ENCODE measurements around the gene ATG16L1.

The ATG16L1 gene

GRCh38 chr2:233251306-233252116 lies at the start of gene ATG16L1:
TSS of gene ATG16L1 (plus strand) at chr2:233251673. CDS start at chr2:233251828, 155 bp downstream.
- Histone ChIP-seq H3K27me3 (ENCODE audit: insufficient read depth, low read length) (no peaks in the 10 kb centered on the region), H3K4me3 (ENCODE audit: low read length) (peak within 1 kb of the TSS; percentile 100), H3K9ac (ENCODE audit: low read depth, low read length) (peak within 1 kb of the TSS; percentile 96), H3K9me3 (ENCODE audit: insufficient read depth, low read depth, low read length) (no peaks in the 10 kb centered on the region; the same call in 1 of the 2 replicates), H3K27ac (ENCODE audit: low read length) (no peak within 1 kb of the TSS), H3K36me3 (ENCODE audit: insufficient read depth, low read depth, low read length) (peaks cover 28% of the 10 kb centered on the region), H3K4me1 (ENCODE audit: insufficient read depth, low read length) (peaks cover 6% of the 10 kb centered on the region)

GRCh38 chr2:233202531-233202944 lies 48.9 kb upstream of the ATG16L1 start:
- H3K4me3 ChIP-seq (ENCODE audit: low read length) = no peak overlapping the region
- H3K4me1 ChIP-seq (ENCODE audit: insufficient read depth, low read length) = no peaks in the 10 kb centered on the region
- no peak overlapping the region for H3K27ac ChIP-seq (ENCODE audit: low read length)
- peaks cover 16% of the 10 kb centered on the region for H3K27me3 ChIP-seq (ENCODE audit: insufficient read depth, low read length)
- no peak overlapping the region for H3K9ac ChIP-seq (ENCODE audit: low read depth, low read length)
- no peaks in the 10 kb centered on the region for H3K9me3 ChIP-seq (ENCODE audit: insufficient read depth, low read depth, low read length)
- no peaks in the 10 kb centered on the region for H3K36me3 ChIP-seq (ENCODE audit: insufficient read depth, low read depth, low read length)

GRCh38 chr2:233203060-233203459 lies 48.4 kb upstream of the ATG16L1 start:
- H3K27ac ChIP-seq (ENCODE audit: low read length) = no peak overlapping the region
- peaks cover 16% of the 10 kb centered on the region for H3K27me3 ChIP-seq (ENCODE audit: insufficient read depth, low read length)
- H3K9ac ChIP-seq (ENCODE audit: low read depth, low read length) = no peak overlapping the region
- no peaks in the 10 kb centered on the region for H3K36me3 ChIP-seq (ENCODE audit: insufficient read depth, low read depth, low read length)
- no peak overlapping the region for H3K4me3 ChIP-seq (ENCODE audit: low read length)
- H3K4me1 ChIP-seq (ENCODE audit: insufficient read depth, low read length) = no peaks in the 10 kb centered on the region
- no peaks in the 10 kb centered on the region for H3K9me3 ChIP-seq (ENCODE audit: insufficient read depth, low read depth, low read length)

GRCh38 chr2:233204286-233204936 lies 47.1 kb upstream of the ATG16L1 start:
- no peaks in the 10 kb centered on the region for H3K9me3 ChIP-seq (ENCODE audit: insufficient read depth, low read depth, low read length)
- H3K4me1 ChIP-seq (ENCODE audit: insufficient read depth, low read length) = peaks cover 9% of the 10 kb centered on the region
- H3K9ac ChIP-seq (ENCODE audit: low read depth, low read length) = no peak overlapping the region
- H3K27me3 ChIP-seq (ENCODE audit: insufficient read depth, low read length) = peaks cover 16% of the 10 kb centered on the region
- no peak overlapping the region for H3K27ac ChIP-seq (ENCODE audit: low read length)
- H3K4me3 ChIP-seq (ENCODE audit: low read length) = no peak overlapping the region
- H3K36me3 ChIP-seq (ENCODE audit: insufficient read depth, low read depth, low read length) = no peaks in the 10 kb centered on the region

GRCh38 chr2:233208382-233209116 lies 42.9 kb upstream of the ATG16L1 start:
- Histone ChIP-seq H3K9ac (ENCODE audit: low read depth, low read length) (peak overlapping the region; percentile 47; the same call in 1 of the 2 replicates), H3K27me3 (ENCODE audit: insufficient read depth, low read length) (no peaks in the 10 kb centered on the region), H3K9me3 (ENCODE audit: insufficient read depth, low read depth, low read length) (no peaks in the 10 kb centered on the region), H3K4me1 (ENCODE audit: insufficient read depth, low read length) (peaks cover 21% of the 10 kb centered on the region), H3K36me3 (ENCODE audit: insufficient read depth, low read depth, low read length) (no peaks in the 10 kb centered on the region), H3K4me3 (ENCODE audit: low read length) (no peak overlapping the region), H3K27ac (ENCODE audit: low read length) (no peak overlapping the region)

- H3K9ac ChIP-seq (ENCODE audit: low read depth, low read length) = peak overlapping the region; percentile 47; the same call in 1 of the 2 replicates
- peaks cover 21% of the 10 kb centered on the region for H3K4me1 ChIP-seq (ENCODE audit: insufficient read depth, low read length)
- H3K27me3 ChIP-seq (ENCODE audit: insufficient read depth, low read length) = no peaks in the 10 kb centered on the region
- H3K4me3 ChIP-seq (ENCODE audit: low read length) = no peak overlapping the region
- no peak overlapping the region for H3K27ac ChIP-seq (ENCODE audit: low read length)
- no peaks in the 10 kb centered on the region for H3K9me3 ChIP-seq (ENCODE audit: insufficient read depth, low read depth, low read length)
- H3K36me3 ChIP-seq (ENCODE audit: insufficient read depth, low read depth, low read length) = no peaks in the 10 kb centered on the region
Measured at GRCh38 chr2:233209117-233209532, 42.3 kb upstream of the ATG16L1 start.

GRCh38 chr2:233209533-233210171 lies 41.8 kb upstream of the ATG16L1 start:
- H3K9ac ChIP-seq (ENCODE audit: low read depth, low read length) = no peak overlapping the region
- peak overlapping the region; percentile 19; the same call in 1 of the 2 replicates for H3K4me3 ChIP-seq (ENCODE audit: low read length)
- no peaks in the 10 kb centered on the region for H3K27me3 ChIP-seq (ENCODE audit: insufficient read depth, low read length)
- H3K4me1 ChIP-seq (ENCODE audit: insufficient read depth, low read length) = peaks cover 21% of the 10 kb centered on the region
- no peak overlapping the region for H3K27ac ChIP-seq (ENCODE audit: low read length)
- H3K9me3 ChIP-seq (ENCODE audit: insufficient read depth, low read depth, low read length) = no peaks in the 10 kb centered on the region
- H3K36me3 ChIP-seq (ENCODE audit: insufficient read depth, low read depth, low read length) = no peaks in the 10 kb centered on the region

- Histone ChIP-seq H3K36me3 (ENCODE audit: insufficient read depth, low read depth, low read length) (no peaks in the 10 kb centered on the region), H3K9me3 (ENCODE audit: insufficient read depth, low read depth, low read length) (no peaks in the 10 kb centered on the region), H3K27me3 (ENCODE audit: insufficient read depth, low read length) (no peaks in the 10 kb centered on the region), H3K9ac (ENCODE audit: low read depth, low read length) (no peak overlapping the region), H3K4me3 (ENCODE audit: low read length) (no peak overlapping the region), H3K27ac (ENCODE audit: low read length) (no peak overlapping the region), H3K4me1 (ENCODE audit: insufficient read depth, low read length) (peaks cover 21% of the 10 kb centered on the region)
Measured at GRCh38 chr2:233210281-233210680, 41.2 kb upstream of the ATG16L1 start.

GRCh38 chr2:233210843-233211547 lies 40.5 kb upstream of the ATG16L1 start:
- no peak overlapping the region for H3K4me3 ChIP-seq (ENCODE audit: low read length)
- no peak overlapping the region for H3K27ac ChIP-seq (ENCODE audit: low read length)
- no peaks in the 10 kb centered on the region for H3K9me3 ChIP-seq (ENCODE audit: insufficient read depth, low read depth, low read length)
- peaks cover 21% of the 10 kb centered on the region for H3K4me1 ChIP-seq (ENCODE audit: insufficient read depth, low read length)
- H3K36me3 ChIP-seq (ENCODE audit: insufficient read depth, low read depth, low read length) = no peaks in the 10 kb centered on the region
- H3K9ac ChIP-seq (ENCODE audit: low read depth, low read length) = no peak overlapping the region
- H3K27me3 ChIP-seq (ENCODE audit: insufficient read depth, low read length) = no peaks in the 10 kb centered on the region

- Histone ChIP-seq H3K9ac (ENCODE audit: low read depth, low read length) (no peak overlapping the region), H3K4me1 (ENCODE audit: insufficient read depth, low read length) (peaks cover 21% of the 10 kb centered on the region), H3K4me3 (ENCODE audit: low read length) (no peak overlapping the region), H3K36me3 (ENCODE audit: insufficient read depth, low read depth, low read length) (no peaks in the 10 kb centered on the region), H3K27ac (ENCODE audit: low read length) (no peak overlapping the region), H3K9me3 (ENCODE audit: insufficient read depth, low read depth, low read length) (no peaks in the 10 kb centered on the region), H3K27me3 (ENCODE audit: insufficient read depth, low read length) (no peaks in the 10 kb centered on the region)
Measured at GRCh38 chr2:233211548-233211895, 40.0 kb upstream of the ATG16L1 start.

GRCh38 chr2:233213011-233213410 lies 38.5 kb upstream of the ATG16L1 start:
- Histone ChIP-seq H3K9ac (ENCODE audit: low read depth, low read length) (no peak overlapping the region), H3K9me3 (ENCODE audit: insufficient read depth, low read depth, low read length) (no peaks in the 10 kb centered on the region), H3K36me3 (ENCODE audit: insufficient read depth, low read depth, low read length) (no peaks in the 10 kb centered on the region), H3K4me3 (ENCODE audit: low read length) (no peak overlapping the region), H3K4me1 (ENCODE audit: insufficient read depth, low read length) (peaks cover 21% of the 10 kb centered on the region), H3K27me3 (ENCODE audit: insufficient read depth, low read length) (no peaks in the 10 kb centered on the region), H3K27ac (ENCODE audit: low read length) (no peak overlapping the region)
